GM19023 (cell line): ENCODE measurements around the gene POU5F1.
"Not testable (repeated sequence)": the region's sequence is repeated elsewhere in the genome, so short reads cannot be mapped to it uniquely, and the experiment has no call there.

Experiments
- ATAC-seq: cut with Tn5 transposase; IDR thresholded peaks from one replicate; pipeline ENCODE4 v1.9.1; 2021; ENCODE audit warnings: mild to moderate bottlenecking, moderate library complexity; ENCODE audit not compliant: unreplicated experiment

The POU5F1 gene

DNA sequence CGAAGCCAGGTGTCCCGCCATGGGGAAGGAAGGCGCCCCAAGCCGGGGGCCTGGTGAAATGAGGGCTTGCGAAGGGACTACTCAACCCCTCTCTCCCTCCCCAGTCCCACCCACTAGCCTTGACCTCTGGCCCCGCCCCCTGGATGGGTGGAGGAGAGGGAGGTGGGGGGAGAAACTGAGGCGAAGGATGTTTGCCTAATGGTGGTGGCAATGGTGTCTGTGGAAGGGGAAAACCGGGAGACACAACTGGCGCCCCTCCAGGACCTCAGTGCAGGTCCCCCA lies at the start of gene POU5F1:
POU5F1 (minus strand) TSS at position 83 of the 282 bp plus-strand sequence; CDS start at position 21, 62 bp downstream.
- ATAC-seq, result no peak

DNA sequence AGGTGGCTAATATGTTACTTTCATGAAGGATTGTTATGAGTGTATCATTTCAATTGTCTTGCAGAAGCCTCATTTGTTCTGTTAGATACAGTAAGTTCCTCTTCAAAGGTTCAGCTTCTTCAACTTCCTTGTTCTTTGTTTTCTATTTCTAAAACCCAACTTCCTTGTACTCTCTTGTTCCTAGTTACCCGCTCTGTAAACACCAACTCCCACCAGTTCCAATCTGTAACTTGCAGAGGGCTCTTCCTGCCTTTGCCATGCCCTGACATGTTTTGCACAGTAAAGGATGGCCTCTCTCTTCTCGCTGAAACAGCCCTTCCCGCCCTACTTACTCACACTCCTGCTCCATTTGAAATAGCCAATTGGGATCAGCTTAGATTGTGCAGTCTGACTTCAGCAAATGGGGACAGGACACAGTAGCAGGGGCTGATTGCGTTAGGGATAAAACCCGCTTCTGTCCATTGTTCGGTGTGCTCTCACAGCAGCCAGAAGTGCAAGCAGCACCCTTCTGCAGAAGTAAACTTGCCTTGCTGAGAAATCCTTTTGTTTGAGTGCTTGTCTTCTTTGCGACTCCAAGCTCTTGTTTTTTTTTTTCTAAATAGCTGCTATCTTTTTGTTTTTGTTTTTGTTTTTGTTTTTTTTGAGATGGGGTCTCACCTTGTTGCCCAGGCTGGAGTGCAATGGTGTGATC lies 45.9 kb upstream of the POU5F1 start:
- ATAC-seq, result no peak

DNA sequence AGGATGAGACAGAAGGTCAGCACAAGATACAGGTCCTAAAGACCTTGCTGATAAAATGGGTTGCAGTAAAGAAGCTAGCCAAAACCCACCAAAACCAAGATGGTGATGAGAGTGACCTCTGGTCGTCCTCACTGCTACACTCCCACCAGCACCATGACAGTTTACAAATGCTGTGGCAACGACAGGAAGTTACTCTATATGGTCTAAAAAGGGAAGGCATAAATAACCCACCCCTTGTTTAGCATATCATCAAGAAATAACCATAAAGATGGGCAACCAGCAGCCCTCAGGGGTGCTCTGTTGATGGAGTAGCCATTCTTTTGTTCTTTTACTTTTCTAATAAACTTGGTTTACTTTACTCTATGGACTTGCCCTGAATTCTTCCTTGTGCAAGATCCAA lies 44.7 kb upstream of the POU5F1 start:
- not testable (repeated sequence) for ATAC-seq

DNA sequence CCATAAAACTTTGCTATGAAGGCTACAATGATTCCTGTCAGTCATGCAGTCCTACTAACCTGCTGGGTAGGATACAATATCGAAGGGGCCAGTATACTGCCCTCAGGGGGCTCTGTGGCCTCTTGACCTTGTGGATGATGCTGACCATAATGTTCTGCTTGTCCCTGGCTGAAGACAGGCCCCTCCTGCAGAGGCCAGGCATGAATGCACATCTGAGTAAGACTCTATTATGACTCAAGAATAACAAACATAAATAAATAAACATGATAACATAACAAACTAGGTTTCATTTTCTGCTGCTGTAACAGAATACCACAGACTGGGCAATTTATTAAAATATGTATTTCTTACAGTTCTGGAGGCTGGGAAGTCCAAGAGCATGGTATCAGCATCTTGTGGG lies 44.0 kb upstream of the POU5F1 start:
- ATAC-seq, result no peak

DNA sequence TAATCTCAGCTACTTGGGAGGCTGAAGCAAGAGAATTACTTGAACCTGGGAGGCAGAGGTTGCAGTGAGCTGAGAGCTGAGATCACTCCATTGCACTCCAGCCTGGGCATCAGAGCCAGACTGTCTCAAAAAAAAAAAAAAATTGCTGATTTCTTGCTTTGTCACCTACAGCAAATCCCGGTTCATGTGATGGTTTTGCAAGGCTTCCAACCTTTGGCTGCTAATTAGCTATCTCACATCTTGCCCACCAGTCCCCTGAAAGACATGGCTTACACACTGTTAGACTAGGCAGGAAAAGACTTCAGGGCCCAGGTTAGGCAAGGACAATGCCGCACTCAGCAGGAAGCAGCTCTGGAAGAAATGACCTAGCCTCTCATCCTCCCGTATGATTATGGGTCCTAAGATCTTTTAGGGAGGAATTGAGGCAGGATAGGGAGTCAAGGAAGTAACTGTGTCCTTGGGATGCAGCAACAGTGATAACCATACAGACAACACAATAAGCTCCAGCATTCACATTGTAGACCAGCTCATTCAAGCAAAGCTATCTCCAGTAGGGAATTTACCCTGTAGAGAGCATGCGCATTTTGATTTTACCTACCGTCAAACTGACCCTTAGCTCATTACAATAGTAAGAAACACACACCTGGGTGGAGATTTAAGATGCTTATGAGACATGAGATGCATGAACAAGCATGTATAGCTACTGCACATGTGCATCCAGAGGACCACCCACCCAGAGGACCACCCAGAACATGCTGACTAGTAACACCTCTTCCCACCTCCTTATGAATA lies 40.5 kb upstream of the POU5F1 start:
- no peak for ATAC-seq

DNA sequence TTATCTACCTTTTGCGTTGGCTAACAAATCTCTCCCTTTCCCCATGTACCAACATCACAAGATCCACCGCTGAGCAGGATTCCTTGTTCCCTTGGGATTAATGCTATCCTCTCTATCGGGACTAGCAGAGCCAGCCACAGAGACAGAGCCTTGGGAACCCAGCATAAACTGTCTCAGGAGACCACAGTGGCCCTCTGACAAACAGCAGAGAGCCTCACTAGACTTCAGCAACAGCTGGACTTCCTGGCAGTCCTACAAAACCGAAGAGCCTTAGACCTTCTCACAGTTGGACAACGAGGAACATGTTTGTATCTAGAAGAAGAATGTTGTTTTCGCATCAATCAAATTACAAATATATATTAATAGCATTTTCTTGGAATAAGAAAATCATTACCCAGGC lies 39.6 kb upstream of the POU5F1 start:
- ATAC-seq, result no peak

DNA sequence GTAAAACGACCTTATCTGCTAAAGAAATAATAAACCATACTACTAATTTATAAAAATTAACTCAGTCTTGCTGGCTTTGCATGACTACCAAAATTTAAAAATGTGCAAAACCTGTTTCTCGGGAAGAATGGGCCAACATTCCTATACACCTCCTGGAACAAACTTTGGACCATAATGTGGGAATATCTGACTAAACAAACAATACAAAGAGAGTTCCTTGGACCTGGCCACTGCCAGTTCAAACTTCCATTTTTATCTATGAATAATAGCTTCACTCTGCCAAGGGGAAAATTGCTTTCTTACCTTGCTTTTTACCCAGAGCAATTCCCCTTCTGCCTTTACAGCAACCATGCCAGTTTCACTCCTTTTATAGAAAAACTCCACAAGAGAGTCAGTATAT lies 38.7 kb upstream of the POU5F1 start:
- ATAC-seq, result no peak

DNA sequence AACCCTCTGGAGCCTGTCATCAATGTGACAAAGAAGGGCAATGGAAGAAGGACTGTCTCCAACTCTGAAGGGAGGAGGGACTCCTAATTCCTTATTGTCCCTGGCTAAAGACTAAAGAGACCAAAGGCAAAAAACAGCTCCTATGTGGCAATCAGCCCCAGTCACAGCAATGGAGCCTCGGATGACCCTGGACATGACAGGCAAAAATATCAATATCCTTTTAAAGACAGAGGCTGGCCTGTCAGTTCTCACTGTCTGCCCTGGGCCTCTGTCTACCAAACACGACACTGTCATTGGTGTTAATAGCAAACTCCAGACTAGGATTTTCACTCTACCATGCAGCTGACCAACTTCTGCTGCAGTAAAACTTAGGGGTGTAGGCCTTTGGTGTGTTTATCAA lies 38.0 kb upstream of the POU5F1 start:
- no peak for ATAC-seq

DNA sequence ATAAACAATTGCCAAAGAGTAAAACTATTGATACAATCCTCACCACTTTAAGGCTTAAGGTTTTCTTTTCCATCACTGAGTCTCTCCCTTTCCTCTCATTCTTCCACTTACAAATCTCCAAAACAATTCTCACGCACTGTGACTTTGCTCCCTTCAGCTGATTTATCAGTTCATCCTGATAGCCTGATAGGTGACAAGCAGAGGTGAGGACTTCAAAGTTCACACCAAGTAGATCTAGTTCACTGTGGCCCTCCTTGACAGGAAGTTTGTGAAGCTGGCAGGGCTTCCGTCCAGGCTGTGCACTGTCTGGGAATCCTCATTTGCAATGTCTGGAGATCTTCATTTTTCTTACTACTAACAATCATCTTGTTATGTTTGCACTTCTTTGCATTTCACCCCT lies 35.2 kb upstream of the POU5F1 start:
- ATAC-seq, result no peak

DNA sequence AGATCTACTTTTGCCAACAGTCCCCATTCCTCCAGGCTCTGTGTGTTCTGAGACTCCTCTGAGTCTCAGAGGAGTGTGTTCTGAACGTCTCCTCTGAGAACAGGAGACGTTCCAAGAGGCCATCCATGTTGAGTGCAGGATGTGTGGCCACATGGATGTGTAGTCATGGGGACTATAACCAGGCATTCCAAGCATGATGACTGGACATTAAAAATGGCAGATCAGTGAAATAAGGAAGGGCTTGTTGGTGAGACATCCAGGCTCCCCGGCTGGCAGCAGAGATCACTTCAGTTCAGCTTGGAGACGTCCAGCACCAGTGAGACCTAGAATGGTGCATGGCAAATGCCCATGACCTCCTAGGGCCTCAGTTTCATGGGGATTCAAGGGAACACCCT lies 34.3 kb upstream of the POU5F1 start:
- no peak for ATAC-seq

DNA sequence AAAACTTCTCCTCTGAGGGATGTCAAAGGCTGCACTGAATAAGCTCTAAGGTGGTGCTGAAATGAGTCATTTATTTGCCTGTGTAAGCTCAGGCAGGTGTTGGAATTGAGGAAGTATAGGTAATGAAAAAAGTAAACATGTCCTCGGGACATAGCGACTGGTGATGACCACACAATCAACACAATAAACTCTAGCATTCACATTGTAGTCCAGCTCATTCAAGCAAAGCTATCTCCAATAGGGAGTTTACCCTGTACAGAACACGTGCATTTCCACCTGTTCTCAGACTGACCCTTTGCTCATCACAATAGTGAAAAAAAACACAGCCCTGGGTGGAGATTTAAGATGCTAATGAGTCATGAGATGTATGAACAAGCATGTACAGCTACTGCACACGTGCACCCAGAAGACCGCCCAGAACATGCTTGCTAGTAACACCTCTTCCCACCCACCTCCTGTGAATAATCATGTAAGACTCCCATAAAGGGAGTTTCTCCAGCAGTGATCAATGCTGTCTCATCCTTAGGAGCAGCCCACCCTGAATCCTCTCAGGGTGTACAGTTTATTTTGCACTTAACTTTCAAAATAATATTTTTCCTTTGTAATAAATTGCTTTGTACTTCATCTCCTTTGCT lies 33.0 kb upstream of the POU5F1 start:
- ATAC-seq, result peak; percentile 58

DNA sequence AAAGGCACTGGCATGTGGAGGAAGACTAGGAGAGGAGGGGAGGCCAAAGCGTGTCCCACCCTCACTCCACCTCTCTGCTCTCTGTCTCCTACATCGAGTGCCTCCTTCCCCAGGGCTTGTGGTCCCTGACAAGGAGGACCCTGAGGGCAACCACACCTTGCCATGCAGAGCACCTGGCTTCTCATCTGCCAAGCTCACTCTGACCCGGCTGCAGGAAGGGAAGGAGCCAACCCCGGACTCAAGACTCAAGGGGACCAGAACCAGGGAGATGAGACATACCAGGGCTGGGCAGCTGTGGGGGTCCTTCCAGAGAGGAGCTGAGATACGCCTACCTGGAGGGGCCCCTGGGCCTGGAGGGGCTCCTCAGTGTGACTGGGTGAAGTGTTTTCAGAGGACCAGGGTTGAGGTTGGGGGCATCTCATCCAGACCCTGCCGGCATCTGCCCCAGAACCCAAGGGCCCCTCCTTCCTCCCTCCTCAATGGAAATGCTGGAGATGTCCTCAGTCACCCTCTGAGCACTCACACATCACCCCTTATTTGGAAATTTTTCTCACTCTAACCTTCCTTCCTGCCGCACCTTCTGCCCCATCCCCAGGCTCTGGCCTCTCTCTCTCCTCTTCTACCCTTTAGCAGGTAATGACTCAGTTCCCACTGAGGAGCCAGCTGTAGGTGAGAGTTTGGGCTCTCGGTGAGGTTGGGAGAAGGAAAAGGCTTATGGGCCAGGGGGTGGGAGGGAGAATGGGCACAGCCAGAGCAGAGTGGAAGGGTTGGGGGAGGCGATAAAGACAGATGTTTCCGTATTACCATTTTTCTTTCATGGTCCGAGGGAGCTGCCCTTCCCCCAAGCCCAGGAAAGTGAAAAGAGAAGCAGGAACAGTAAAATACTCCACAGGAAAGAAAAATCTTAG lies 32.0 kb upstream of the POU5F1 start:
- no peak for ATAC-seq

DNA sequence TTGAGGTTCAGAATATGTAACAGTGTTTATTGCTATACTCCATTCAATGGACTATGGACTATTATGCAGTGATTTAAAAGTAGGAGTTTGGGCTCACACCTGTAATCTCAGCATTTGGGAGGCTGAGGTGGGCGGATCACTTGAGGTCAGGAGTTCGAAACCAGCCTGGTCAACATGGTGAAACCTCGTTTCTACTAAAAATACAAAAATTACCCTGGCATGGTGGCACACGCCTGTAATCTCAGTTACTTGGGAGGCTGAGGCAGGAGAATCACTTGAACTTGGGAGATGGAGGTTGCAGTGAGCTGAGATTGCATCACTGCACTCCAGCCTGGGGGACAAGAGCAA lies 28.6 kb upstream of the POU5F1 start:
- not testable (repeated sequence) for ATAC-seq

DNA sequence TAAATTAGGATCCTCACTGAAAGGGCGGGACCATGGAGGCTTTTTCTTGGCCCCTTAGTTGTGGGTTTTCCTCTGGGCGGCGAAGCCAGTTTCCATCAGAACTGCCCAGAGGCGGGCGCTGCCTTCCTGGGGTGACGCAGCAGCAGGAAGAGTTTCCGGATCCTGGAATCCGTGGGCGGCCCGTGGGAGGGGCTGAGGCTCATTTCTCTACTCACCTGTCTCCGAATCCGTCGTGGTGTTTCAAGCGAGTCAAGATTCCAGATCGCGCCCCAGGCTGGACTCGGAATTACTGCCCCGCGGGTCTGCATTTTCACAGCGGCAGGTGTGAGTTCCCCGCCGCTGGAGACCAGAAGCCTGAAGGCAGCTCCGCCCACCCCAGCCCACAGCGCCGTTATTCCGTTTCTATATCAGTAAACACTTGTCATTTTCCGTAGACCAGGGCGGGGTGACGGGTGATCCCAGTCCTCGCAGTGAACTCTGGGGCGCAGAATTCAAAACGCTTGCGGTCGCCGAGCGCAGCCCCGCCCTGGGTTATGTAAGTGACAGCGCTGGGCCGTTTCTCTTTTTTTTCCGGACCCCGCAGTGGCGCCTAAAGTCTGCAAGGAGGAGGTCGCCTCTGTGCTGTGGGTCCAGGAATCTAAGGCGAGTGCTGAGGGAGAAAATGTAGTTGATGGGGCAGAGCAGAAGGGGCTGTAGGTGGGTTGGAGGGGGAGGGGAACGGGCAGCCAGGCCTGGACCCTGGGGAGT lies 27.2 kb upstream of the POU5F1 start:
- peak; percentile 62 for ATAC-seq

DNA sequence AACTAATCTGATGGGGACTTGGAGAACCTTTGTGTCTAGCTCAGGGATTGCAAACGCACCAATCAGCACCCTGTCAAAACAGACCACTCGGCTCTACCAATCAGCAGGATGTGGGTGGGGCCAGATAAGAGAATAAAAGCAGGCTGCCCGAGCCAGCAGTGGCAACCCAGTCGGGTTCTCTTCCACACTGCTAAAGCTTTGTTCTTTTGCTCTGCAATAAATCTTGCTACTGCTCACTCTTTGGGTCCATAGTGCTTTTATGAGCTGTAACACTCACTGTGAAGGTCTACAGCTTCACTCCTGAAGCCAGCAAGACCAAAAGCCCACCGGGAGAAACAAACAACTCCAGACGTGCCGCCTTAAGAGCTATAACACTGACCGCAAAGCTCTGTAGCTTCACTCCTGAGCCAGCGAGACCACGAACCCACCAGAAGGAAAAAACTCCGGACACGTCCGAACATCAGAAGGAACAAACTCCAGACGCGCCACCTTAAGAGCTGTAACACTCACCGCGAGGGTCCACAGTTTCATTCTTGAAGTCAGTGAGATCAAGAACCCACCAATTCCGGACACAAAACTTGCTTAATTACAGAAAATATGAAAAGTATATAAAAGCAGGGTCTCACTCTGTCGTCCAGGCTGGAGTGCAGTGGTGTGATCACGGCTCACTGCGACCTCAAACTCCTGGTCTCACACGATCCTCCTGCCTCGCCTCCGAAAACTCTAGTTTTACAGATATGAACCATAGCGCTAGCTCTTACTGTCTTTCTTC lies 26.0 kb upstream of the POU5F1 start:
- not testable (repeated sequence) for ATAC-seq

DNA sequence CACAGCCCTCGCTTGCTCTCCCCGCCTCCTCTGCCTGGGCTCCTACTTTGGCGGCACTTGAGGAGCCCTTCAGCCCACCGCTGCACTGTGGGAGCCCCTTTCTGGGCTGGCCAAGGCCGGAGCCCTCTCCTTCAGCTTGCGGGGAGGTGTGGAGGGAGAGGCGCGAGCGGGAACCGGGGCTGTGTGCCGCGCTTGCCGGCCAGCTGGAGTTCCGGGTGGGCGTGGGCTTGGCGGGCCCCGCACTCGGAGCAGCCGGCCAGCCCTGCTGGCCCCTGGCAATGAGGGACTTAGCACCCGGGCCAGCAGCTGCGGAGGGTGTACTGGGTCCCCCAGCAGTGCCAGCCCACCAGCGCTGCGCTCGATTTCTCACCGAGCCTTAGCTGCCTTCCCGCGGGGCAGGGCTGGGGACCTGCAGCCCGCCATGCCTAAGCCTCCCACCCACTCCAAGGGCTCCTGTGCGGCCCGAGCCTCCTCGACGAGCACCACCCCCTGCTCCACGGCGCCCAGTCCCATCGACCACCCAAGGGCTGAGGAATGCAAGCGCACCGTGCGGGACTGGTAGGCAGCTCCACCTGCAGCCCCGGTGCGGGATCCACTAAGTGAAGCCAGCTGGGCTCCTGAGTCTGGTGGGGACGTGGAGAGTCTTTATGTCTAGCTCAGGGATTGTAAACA lies 25.0 kb upstream of the POU5F1 start:
- ATAC-seq, result not testable (repeated sequence)

DNA sequence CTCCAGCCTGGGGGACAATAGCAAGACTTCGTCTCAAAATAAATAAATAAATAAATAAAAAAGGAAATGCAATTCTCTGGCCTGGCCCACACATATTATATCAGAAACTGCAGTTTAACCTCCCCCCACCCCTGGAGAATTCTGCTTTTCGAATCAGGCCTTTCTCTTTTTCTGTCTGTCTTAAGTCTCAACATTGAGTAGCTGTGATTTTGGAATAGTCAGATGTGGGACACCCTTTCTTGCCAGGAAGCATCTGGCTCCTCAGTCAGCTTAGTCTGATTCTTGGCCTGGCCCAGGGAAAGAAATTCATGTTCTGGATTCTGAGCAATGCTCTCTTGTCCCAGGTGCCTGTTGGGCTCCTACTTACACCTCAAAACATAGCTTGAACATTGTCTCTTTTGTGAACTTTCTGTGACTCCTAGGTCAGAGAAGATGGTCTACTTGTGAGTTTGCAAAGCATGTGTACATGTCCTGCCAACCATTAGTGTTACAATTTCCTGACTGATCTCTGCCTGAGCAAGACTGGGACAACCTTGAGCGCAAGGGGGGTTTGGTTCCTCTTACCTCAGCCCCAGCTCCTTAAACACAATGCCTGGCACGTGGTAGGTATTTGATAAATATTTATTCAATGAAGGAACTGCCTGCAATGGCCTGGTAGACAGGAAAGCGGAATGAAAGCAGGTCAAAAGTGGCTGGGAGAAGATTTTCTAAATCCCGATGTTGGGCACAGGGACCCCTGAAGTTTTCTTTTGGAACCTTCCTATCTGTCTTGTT lies 23.8 kb upstream of the POU5F1 start:
- no peak for ATAC-seq

DNA sequence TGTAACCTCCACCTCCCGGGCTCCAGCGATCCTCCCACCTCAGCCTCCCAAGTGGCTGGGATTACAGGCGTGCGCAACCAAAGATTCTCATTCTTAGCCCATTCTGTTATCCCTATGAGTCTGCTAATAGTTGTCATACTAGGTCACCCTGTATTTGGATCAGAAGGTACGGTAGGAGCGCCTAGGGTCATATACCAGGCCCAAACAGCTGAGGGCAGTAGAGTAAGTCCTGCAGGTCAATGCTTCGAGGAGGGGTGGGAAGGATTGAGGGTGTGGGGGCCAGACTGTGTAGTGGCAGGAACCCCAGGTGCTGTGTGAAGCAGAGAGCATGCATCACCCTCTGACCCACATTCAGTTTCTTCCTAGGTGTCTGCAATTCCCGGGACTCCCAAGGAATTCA lies 22.7 kb upstream of the POU5F1 start:
- no peak for ATAC-seq
